ENCODE measurements around the gene RFXAP. TPM values are rescaled to one million over a fixed set of nuclear protein-coding genes. Genes with fewer than 3 reads are reported as not detected.

RFXAP gene
- total RNA-seq, 1 donor from 2014 or later = 5.4 TPM

DNA sequence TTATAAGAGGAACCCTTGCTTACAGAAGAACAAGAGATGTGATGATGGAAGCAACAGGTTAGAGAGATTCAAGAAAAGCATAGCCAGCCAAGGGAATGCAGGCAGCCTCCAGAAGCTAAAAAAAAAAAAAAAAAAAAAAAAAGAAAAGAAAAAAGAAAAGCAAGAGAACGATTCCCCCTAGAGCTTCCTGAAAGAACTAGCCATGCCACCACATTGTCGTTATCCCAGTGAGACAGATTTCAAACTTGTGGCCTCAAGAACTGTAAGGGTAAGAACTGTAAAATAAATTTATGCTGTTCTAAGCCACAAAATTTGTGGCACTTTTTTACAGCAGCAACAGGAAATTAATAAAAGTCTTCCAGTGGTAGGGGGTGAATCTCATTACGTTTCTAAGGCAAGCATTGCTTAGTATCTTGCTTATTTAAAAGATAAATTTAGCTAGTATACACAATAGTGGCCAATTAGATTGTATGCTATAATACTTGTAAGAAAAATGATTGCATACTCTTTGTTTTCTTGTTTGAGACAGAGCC is 21.8 kb downstream of the RFXAP start:
- ATAC-seq (no peak), DNase-seq (no peak)
- Histone ChIP-seq H3K4me1 (no peaks in the 10 kb centered on the region), H3K36me3 (no peaks in the 10 kb centered on the region), H3K27ac (no peak overlapping the region), H3K27me3 (ENCODE audit: low read depth) (no peaks in the 10 kb centered on the region), H3K4me3 (no peak overlapping the region), H3K9me3 (no peaks in the 10 kb centered on the region)
- intact Hi-C loops (cut with DNase I) = no loop called here
- TF ChIP-seq, protein P1, sequence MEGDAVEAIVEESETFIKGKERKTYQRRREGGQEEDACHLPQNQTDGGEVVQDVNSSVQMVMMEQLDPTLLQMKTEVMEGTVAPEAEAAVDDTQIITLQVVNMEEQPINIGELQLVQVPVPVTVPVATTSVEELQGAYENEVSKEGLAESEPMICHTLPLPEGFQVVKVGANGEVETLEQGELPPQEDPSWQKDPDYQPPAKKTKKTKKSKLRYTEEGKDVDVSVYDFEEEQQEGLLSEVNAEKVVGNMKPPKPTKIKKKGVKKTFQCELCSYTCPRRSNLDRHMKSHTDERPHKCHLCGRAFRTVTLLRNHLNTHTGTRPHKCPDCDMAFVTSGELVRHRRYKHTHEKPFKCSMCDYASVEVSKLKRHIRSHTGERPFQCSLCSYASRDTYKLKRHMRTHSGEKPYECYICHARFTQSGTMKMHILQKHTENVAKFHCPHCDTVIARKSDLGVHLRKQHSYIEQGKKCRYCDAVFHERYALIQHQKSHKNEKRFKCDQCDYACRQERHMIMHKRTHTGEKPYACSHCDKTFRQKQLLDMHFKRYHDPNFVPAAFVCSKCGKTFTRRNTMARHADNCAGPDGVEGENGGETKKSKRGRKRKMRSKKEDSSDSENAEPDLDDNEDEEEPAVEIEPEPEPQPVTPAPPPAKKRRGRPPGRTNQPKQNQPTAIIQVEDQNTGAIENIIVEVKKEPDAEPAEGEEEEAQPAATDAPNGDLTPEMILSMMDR (IDR thresholded peaks at IDR 0.05) = no peak

GRCh38 chr13:36841391-36841790 is 22.4 kb downstream of the RFXAP start:
- no peaks in the 10 kb centered on the region for H3K9me3 ChIP-seq
- no peaks in the 10 kb centered on the region for H3K36me3 ChIP-seq
- no peak overlapping the region for H3K27ac ChIP-seq
- peak in 1 of 2 donors; percentile 31 for ATAC-seq
- no peaks in the 10 kb centered on the region for H3K27me3 ChIP-seq (ENCODE audit: low read depth)
- DNase-seq = no peak
- H3K4me3 ChIP-seq = no peak overlapping the region
- TF ChIP-seq, protein P1 (IDR thresholded peaks at IDR 0.05) = no peak
- no peaks in the 10 kb centered on the region for H3K4me1 ChIP-seq
- intact Hi-C loops (cut with DNase I) = no loop called here

GRCh38 chr13:36847606-36848005 is 28.6 kb downstream of the RFXAP start:
- H3K4me1 ChIP-seq = peaks cover 5% of the 10 kb centered on the region
- ATAC-seq = no peak
- H3K27ac ChIP-seq = no peak overlapping the region
- TF ChIP-seq, protein P1 (IDR thresholded peaks at IDR 0.05) = no peak
- DNase-seq = no peak
- H3K4me3 ChIP-seq = no peak overlapping the region
- intact Hi-C loops (cut with DNase I) = no loop called here
- H3K27me3 ChIP-seq (ENCODE audit: low read depth) = no peaks in the 10 kb centered on the region
- H3K9me3 ChIP-seq = no peaks in the 10 kb centered on the region
- H3K36me3 ChIP-seq = peaks cover 8% of the 10 kb centered on the region

DNA sequence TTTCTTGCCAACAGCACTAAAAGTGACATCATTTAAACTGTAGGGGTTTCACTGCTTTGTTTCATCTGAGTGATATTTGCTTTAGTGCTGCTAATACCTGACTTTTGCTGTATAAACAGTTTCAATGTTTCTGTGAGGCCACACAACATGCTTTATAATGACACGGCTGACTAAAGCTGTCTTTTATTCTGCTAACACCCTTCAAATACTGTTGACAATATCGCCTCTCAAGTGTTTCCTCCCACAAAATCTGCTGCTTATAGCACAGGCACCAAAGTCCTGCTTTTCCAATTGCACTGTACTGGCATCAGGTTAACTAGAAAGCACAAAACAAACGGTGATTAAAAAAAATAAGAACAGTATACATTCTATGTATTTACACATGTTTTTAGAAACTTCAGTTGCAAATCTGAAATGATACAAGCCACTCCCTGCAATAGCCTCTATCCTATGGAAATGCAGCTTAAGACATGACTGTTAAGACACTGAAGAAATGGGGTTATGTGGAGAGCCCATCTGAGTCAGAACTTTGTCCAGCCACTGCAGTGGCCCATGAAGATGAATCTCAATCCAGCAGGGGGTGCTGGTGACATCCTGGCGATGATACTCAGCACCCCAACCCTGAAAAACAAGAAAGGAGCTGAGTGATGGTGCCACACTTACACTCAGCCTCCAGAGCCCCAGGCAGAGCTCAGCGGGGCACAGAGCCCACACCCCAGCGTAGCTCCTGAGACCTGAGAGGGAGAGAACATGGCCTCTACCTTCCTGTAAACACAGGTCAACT is 29.4 kb downstream of the RFXAP start:
- ATAC-seq (peak in 1 of 2 donors; percentile 9), DNase-seq (no peak)
- Histone ChIP-seq H3K9me3 (no peaks in the 10 kb centered on the region), H3K4me3 (no peak overlapping the region), H3K4me1 (peaks cover 5% of the 10 kb centered on the region), H3K27ac (no peak overlapping the region), H3K27me3 (ENCODE audit: low read depth) (no peaks in the 10 kb centered on the region), H3K36me3 (peaks cover 8% of the 10 kb centered on the region)
- TF ChIP-seq, protein P1 (IDR thresholded peaks at IDR 0.05) = no peak
- intact Hi-C loops (cut with DNase I) = no loop called here

DNA sequence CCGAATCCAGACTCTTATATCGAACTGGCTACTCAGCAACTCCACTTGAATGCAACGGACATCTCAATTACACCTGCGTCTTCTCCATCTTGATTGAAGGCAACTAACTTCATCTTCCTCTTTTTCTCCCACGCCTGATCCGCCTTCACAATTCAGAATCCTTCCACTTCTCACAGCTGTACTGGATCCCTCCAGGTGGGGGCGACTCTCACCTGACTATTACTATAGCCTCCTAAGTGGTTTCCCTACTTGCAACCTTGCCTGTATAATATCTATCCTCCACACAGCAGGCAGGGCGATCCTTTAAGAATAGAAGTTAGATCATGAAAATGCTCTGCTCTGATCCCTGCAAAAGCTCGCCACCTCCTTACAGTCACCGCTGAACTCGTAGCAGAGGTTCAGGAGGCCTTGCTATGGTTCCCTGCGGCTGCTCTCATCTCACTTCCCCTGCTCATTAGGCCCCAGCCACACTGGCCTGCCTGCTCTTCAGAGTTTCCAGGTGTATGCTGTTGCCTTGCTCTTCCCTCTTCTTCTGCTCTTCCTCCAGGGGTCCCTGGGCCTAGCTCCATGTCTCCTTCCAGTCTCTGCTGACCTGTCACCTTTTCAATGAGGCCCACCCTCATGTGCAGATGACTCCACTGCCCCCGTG is 31.9 kb downstream of the RFXAP start:
- Histone ChIP-seq H3K36me3 (peaks cover 8% of the 10 kb centered on the region), H3K4me1 (peaks cover 5% of the 10 kb centered on the region), H3K4me3 (no peak overlapping the region), H3K27me3 (ENCODE audit: low read depth) (no peaks in the 10 kb centered on the region), H3K9me3 (no peaks in the 10 kb centered on the region), H3K27ac (no peak overlapping the region)
- ATAC-seq (peak in 1 of 2 donors; percentile 30), DNase-seq (no peak)
- intact Hi-C loops (cut with DNase I) = no loop called here
- TF ChIP-seq, protein P1 (IDR thresholded peaks at IDR 0.05) = peak; percentile 25

Data from lower lobe of right lung (tissue), 2 donors.